Hematopoietic multipotent progenitor cell treated with erythropoietin and hydrocortisone succinate and interleukin-3 and kit ligand, for 6 days (in vitro differentiated cells): ENCODE measurements around the gene POLR3E.
A peak's percentile ranks its signal among the peaks of the same experiment; 100 is the strongest.
"Not testable (repeated sequence)": the region's sequence is repeated elsewhere in the genome, so short reads cannot be mapped to it uniquely, and the experiment has no call there.

Experiments used
- DNase-seq: peaks from one replicate; pipeline ENCODE4 v3.0.0-alpha.2; 2015

The POLR3E gene

DNA sequence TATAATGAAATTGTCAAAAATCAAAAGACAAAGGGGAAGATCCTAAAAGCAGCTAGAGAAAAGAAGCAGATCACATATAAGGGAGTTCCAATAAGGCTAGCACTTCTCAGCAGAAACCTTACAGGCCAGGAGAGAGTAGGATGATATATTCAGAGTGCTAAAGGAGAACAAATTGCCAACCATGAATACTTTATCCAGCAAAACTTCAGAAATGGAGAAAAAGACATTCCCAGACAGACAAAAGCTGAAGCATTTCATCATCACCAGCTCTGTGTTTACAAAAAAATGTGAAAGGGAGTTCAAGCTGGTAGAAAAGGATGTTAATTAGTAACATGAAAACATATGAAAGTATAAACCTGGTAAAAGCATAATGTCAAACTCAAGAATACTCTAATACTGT is 39.8 kb downstream of the POLR3E start:
- DNase-seq, result no peak

DNA sequence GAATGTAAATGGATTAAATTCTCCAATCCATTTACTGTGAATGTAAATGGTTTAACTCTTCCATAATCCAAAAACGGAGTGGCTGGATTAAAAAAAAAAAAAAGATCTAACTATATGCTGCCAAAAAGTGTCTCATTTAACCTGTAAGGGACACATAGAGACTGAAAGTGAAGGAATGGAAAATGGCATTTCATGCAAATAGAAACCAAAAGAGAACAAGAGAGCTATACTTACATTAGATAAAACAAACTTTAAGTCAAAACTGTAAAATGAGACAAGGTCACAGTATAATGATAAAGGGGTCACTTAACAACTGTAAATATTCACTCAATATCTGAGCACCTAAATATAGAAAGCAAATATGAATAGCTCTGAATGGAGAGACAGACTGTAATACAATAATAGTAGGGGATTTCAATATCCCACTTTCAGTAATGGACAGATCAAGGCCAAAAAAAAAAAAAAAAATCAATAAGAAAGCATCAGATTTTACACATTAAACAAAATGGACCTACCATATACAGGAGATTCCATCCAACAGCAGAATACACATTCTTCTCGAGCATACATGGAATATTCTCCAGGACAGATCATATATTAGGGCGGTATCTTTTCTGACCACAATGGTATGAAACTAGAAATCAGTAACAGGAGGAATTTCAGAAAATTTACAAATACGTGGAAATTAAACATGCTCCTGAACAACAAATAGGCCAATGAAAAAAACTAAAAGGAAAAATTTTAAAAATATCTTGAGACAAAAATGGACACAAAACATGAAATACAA is 40.8 kb downstream of the POLR3E start:
- DNase-seq, result no peak

DNA sequence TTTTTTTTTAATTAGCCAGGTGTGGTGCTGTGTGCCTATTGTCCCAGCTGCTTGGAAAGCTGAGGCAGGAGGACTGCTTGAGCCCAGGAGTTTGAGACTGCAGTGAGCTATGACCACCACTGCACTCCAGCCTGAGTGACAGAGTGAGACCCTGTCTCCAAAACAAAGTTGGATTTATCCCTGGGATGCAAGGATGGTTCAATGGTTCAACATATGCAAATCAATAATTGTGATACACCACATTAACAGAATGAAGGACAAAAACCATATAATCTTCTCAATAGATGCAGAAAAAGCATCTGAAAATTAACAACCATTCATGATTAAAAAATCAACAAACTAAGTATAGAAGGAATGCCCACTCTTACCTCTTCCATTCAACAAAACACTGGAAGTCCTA is 43.7 kb downstream of the POLR3E start:
- no peak for DNase-seq

DNA sequence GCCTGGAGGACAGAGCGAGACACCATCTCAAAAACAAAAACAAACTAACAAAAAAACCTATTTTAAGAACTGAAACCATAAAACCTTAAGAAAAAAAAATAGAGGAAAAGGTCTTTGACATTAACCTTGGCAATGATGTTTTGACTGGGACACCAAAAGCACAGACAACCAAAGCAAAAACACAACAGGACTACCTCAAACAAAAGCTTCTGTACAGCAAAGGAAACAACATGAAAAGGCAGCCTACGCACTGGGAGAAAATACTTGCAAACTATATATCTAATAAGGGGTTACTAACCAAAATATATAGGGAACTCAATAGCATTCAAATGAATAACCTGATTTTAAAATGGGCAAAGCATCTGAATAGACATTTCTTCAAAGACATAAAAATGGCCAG is 44.9 kb downstream of the POLR3E start:
- no peak for DNase-seq

DNA sequence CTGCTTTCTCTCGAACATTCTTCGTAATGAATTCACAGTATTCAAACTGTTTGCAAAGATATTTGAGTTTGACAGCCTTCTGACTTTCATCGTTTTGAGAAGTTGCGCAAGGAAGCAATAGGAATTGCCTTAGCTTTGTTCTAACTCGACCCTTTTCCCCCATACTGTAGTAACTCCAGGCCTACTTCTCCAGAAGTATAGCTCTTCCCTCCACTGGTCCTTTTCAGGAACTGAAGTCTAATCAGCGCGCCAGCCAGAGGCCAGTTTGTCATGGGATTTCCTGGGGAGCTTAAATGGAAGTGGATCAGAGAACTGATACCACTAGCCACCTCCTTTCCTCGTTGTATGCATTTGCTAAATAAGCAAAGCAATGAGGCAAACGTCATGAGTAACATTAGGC is 49.3 kb downstream of the POLR3E start:
- DNase-seq, result no peak

DNA sequence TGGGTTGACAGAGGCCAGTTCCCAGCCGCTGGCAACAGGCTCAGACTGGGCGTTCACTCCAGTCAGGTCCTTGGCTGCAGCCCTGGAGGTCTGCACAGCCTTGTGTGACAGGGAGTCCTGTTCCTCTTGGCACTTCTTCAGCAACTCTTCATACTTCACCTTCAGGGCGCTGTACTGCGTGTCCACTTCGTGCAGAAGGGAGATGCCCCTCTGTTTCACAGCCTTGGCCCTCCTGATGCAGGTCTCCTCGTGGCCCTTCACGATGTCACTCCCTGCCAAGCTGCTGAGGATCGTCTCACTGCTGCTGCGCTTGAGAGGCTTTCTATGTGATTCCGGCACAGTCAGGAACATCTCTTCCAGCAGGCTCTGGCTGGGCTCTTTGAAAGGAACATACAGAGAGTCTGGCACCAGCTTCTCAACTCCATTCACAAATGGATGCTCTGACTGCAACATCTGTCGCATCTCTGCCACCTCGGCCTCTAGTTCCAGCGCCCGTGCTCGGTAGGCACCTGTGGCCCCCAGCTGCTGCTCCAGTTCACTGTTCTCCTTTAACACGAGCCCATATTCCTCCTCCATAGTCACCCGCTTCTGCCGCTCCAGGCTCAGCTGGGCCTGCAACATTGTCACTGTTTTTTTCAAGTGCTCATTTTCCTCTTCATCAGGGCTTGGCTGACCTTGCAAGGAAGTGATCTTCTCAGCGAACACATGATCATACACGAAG is 50.1 kb downstream of the POLR3E start:
- no peak for DNase-seq

DNA sequence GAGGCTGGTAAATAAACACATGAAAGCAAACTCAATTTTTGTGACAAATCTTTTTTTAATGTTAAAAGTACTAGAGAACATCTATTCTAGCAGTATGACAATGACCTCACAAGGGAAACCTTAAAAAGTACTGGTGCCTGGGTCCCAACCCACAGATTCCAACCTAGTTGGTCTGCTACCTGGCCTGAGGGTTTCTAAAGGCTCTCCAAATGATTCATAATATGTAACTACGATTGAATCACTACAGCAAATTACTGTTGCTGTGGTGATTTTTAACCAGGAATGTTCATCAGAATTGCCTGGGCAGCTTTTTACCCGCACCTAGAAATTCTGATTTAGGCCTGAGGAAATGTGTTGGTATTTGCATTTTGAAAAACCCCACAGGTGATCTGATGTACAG is 51.1 kb downstream of the POLR3E start:
- DNase-seq, result no peak

DNA sequence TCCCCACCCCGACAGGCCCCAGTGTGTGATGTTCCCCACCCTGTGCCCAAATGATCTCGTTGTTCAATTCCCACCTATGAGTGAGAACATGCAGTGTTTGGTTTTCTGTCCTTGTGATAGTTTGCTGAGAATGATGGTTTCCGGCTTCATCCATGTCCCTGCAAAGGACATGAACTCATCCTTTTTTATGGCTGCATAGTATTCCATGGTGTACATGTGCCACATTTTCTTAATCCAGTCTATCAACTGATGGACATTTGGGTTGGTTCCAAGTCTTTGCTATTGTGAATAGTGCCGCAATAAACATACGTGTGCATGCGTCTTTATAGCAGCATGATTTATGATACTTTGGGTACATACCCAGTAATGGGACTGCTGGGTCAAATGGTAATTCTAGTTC is 53.8 kb downstream of the POLR3E start:
- not testable (repeated sequence) for DNase-seq

DNA sequence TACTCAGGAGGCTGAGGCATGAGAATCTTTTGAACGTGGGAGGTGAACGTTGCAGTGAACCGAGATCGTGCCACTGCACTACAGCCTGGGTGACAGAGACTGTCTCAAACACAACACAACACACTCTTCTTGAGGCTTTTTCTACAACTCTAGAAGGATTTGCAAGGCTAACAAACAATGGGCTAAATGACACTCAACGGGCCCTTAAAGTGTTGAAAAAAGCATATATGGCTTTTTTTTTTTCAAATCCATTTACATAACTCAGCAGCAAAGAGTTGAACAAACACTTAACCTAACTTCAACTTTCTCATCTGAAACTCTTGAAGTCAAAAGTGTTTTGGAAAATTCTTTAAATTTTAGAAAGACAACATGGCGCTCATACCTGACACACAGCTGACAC is 54.9 kb downstream of the POLR3E start:
- DNase-seq, result no peak

DNA sequence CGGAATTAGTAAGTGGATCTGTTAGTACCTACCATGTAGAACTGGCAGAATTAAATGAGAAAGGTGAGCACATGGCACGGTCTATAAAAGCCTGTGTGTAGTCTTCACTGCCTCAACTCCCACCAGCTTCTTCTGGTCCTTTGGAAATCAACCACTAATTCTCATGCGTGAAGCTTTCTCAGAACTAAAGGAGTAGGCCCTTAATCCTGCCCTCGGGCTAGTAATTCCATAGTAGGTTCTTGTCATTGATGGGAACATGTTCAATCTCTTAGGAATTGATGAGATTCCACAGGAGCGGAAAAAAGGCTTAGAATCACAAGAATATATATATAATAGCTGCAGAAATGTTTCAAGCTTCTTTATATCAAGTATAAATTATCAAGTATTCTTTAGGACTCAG is 55.5 kb downstream of the POLR3E start:
- no peak for DNase-seq

DNA sequence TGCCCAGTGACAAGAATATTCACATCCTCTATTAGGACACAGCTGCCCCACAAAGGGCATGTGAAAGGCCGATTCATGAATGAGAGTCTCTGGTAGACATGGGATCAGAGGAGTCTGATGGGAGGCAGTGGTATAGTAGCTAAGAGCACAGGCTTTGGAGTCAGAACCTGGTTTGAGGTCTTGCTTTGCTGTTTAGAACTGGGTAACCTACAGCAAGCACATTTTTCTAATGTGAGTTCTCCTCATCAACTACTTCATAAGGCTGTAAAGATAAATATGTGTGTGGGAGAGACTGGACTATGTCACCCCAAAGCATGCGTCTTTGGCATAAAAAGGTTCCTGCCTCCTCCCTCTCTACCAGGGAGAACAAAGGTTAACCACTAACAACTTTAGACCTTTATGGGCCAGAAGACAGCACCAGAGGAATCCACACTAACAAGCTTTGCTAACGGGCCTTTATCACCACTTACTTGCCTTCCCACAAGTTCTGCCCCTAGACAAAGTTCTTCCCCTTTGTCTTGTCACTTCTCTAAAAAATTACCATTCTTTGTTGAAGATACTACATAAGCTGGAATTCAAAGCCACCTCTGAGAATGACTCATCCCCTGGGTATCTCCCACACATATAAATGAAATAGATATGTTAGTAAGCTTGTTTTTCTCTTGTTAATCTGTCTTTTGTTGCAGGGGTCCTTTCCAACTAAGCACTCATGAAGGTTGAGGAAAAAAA is 56.1 kb downstream of the POLR3E start:
- DNase-seq, result peak; percentile 77

DNA sequence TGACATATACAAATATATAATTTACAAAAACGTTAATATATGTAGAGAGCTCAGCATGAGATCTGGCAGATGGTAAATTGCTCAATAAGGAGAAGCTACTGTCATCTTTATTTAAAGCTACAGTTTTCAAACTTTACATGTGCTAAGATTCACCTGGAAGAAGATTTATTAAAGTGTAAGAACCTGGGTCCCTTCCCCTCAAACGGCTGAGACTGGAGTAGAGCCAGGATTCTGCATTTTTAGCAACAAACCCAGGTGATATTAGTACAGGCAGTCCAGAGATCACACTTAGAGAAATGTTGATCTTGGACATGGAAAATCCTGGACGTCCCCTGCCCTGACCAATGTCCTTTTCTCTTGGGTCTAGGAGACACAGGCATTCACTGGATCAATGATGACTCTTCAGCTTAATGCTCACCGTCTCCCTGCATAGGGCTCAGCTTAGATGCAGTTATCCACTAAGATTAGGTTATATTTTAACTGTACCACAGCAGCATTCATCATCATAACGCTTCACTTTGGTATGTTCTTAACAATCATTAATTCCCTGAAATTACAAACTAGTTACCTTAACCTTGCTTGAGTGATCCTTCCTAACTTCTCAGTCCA is 56.8 kb downstream of the POLR3E start:
- no peak for DNase-seq

DNA sequence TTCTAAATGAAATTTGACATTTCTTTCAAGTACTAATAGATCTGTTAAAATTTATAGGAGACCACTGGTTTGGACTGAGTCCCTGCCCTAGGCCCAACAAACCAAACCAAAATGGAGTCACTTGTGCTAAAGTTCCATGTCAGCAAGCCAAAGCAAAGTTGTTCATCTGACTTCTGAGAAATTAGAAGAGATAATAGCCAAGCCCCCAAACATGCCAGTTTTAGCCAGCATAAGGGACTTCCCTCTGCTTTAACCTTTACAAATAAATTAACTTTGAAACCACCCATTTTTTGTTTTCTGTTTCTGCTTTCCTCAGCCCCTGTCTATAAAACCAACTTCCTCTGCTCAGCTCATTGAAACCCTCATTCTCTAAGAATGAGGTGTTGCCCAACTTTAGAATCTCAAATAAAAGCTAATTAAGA is 58.3 kb downstream of the POLR3E start:
- DNase-seq, result no peak

DNA sequence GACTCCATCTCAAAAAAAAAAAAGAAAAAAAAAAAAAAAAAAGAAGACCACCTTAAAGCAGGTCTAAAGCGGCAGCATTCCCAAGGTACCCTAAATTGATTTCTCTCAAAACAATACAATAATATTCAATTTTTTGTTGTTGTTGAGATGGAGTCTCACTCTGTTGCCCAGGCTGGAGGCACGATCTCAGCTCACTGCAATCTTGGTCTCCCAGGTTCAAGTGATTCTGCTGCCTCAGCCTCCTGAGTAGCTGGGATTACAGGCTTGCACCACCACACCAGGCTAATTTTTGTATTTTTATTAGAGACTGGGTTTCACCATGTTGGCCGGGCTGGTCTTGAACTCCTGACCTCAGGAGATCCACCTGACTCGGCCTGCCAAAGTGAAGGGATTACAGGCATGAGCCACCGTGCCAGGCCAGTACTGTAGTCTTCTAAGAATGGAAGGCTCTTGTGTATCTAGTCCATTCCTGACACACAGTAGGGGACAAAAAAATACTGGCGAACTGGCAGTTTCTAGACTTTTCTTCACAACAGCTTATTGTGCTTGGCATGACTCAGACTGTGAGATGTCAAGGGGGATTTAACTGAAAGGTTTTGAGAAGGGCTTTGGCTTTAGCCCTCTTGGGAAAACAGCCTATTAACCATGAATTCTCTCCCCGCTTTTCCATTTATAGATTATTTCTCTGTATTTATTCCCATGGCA is 59.9 kb downstream of the POLR3E start:
- DNase-seq, result no peak

DNA sequence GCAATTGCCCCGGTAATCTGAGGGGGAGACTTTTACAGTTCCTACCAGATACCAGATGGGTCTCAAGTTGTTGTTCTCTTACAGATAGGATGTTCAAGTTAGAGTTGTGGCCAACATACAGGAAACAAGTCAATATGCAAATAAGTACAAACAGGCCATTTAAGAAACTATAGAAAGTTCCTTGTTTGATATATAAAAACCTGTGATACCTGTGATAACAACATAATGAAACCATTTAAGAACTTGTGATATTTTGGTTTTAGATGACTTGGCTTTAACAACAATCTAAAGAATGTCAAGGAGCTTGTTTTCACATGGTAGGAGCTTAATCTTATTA is 60.4 kb downstream of the POLR3E start:
- DNase-seq, result no peak

DNA sequence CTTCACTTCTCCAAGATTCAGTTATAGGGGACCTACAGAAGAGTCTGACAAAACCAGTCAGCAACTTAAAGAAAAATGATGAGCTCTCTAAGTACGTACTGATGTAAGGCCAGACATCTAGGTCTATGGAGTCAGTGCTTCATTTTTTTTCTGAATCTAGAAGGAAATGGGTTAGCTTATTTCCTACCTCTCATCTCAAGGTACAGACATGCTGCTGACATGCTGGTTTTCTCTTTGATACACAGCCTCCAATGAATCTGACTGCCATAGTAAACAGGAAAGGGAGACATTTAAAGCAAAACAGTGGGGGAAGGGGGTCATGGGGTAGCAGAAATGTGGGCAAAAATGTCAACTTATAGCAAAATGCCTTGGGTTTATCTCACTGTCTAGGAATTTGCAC is 60.8 kb downstream of the POLR3E start:
- no peak for DNase-seq

DNA sequence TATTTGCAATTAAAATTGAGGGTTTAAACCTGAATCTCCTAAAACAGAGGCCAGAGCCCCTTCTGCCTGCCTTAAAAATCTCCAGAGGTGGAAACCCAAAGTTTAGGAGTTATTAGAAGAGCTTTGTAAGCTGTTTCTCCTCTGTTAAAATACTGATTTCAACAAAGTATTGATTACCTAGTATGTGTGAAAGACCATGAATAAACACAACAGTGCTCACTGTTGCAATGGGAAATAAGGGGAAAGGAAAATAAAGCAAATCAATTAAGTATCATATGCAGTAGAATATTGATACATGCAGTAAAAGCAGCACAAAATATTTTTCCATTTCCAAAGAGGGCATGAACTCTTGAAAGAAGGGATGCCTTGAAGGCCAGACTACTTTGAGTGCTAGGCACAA is 62.5 kb downstream of the POLR3E start:
- no peak for DNase-seq

DNA sequence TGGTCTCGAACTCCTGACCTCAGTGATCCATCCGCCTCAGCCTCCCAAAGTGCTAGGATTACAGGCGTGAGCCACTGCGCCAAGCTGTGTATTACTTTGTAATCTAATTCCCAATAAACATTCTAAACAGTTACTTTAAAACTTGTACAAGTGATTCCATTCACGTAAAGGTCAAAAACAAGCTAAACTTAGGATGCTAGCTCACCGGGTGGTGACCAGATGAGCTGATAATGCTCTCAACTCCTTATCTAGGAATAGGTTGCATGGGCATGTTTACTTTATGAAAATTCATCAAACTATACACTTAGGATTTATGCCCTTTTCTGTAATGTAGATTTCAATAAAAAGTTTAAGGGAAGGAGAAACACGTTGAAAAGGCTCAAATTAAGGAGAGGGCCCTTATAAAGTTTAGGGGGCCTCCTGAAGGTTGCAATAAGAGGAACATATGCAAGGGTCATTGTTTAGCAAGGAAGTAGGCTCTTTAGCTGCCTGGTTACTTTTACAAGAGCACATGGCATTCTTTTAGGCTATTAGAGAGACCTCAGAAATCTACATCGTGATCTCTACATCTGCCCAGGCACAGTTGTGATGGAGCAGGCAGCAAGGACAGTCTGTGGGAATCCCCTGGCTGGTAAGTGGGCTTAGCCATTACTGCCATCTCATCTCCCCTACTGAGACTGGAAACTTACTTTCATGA is 63.9 kb downstream of the POLR3E start:
- no peak for DNase-seq

DNA sequence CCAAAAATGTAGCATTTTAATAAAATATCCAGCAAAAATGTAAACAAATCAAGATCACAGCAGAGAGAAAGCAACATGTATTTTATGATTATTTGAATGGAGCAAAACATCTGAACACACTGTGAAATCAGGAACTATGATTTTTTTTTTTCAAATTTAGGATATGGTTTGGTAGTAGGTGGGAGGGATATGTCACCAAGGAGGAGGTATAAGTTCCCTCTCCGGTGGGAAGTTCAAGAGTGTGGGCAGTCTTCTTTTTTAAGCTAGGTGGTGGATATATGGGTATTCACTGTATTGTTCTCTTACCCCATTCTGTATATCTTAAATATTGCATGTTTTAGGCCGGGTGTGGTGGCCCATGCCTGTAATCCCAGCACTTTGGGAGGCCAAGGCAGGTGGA is 67.0 kb downstream of the POLR3E start:
- DNase-seq, result no peak

DNA sequence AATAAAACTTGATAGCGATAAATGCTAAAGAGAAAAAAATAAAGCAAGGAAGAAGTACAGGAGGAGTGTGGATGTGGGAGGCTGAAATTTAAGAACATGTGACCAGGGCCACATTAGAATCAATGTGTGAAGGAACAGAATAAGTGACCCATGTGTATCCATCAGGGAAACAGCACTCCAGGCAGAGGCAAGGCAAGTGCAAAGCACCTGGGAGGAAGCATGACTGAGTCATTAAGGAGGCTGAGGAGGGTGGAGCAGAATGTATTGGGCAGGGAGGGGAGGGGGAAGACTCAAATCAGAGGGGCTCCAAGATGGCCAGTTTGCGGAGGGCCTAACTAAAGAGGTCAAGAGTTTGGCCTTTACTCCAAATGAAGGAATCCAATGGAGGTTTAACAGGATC is 69.2 kb downstream of the POLR3E start:
- no peak for DNase-seq

DNA sequence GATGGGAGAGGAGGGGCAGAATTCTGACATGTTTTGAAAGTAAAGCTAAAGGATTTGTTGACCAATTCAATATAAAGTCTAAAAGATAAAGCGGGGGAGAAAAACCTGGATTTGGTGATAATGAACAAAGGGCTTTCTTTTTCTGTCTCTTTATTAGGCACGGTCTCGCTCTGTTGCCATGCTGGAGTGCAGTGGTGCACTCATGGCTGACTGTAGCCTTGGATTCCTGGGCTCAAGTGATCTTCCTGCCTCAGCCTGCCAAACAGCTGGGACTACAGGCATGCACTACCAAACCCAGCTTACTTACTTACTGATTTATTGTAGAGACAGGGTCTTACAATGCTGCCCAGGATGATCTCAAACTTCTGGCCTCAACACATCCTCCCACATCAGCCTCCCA is 69.7 kb downstream of the POLR3E start:
- DNase-seq, result no peak

DNA sequence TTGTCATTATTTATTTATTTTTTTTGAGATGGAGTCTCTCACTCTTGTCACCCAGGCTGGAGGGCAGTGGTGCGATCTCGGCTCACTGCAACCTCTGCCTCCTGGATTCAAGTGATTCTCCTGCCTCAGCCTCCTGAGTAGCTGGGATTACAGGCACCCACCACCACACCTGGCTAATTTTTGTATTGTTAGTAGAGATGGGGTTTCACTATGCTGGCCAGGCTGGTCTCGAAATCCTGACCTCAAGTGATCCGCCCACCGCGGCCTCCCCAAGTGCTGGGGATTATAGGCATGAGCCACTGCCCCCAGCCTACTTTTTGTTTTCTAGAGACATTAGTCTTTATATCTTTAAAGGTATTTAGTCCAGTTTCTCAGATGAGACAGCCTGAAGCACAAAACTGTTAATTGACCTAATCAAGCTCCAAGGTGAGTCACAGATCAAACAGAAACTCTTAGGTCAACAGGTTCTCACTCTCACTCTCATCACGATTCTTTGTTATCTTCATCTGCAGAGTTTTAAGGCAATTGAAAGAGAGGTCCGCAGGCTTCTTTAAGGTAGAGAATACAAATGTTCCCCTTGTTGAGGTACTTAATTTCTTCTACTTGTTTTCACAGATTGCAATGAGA is 71.1 kb downstream of the POLR3E start:
- not testable (repeated sequence) for DNase-seq
